ENCODE results near the gene KRT3.

KRT3 gene

DNA sequence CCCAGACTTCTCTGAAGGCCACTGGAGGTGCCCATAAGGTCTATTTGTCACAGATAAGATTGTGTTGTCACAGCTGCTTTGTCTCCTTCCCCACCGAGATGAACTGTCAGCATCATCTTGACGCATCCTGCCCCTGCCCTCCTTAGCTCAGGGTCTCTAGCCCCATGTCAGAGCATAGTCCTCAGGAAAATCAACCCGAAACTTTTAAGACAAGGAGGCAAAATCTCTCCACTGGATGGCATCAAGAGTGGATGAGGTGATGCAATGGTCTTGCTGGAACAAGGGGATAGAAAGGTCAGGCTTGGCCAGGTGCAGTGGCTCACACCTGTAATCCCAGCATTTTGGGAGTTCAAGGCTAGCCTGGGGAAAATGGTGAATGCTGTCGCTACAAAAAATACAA, 30.0 kb upstream of the KRT3 start:
- TF ChIP-seq, protein P1, sequence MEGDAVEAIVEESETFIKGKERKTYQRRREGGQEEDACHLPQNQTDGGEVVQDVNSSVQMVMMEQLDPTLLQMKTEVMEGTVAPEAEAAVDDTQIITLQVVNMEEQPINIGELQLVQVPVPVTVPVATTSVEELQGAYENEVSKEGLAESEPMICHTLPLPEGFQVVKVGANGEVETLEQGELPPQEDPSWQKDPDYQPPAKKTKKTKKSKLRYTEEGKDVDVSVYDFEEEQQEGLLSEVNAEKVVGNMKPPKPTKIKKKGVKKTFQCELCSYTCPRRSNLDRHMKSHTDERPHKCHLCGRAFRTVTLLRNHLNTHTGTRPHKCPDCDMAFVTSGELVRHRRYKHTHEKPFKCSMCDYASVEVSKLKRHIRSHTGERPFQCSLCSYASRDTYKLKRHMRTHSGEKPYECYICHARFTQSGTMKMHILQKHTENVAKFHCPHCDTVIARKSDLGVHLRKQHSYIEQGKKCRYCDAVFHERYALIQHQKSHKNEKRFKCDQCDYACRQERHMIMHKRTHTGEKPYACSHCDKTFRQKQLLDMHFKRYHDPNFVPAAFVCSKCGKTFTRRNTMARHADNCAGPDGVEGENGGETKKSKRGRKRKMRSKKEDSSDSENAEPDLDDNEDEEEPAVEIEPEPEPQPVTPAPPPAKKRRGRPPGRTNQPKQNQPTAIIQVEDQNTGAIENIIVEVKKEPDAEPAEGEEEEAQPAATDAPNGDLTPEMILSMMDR (conservative IDR thresholded peaks at IDR 0.05) = no peak
- no peak overlapping the region for H3K27ac ChIP-seq

DNA sequence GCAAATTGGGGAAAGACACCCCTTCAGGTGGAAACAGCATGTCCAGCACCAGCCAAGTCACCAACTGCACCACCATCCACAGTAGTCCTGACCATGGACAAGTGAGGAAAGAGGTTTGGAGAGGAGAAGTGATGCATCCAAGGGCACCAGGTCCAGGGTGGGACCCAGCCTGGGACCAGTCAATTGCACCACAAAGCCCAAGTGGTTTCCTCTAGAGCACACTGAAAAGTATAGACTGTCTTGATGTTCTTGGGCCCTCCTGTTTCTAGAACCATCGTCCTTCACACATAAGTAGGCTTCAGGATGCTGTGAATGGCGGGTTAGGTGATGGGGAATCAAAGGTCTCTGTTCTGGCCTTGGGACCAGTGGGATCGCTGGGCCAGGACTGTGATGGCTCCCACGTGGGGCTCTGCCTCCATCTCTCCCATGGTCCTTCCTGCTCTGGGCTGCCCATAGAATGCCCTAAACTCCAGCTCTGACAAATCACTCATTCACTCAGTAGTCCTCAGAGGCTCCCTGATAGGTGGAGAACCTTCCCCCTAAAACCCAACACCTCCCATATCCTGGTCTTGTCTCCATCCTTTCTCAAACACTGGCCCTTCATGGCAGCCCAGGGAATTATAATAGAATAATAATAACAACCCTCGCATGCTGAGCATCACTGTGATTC, 29.0 kb upstream of the KRT3 start:
- TF ChIP-seq, protein P1 (conservative IDR thresholded peaks at IDR 0.05) = no peak
- no peak overlapping the region for H3K27ac ChIP-seq

DNA sequence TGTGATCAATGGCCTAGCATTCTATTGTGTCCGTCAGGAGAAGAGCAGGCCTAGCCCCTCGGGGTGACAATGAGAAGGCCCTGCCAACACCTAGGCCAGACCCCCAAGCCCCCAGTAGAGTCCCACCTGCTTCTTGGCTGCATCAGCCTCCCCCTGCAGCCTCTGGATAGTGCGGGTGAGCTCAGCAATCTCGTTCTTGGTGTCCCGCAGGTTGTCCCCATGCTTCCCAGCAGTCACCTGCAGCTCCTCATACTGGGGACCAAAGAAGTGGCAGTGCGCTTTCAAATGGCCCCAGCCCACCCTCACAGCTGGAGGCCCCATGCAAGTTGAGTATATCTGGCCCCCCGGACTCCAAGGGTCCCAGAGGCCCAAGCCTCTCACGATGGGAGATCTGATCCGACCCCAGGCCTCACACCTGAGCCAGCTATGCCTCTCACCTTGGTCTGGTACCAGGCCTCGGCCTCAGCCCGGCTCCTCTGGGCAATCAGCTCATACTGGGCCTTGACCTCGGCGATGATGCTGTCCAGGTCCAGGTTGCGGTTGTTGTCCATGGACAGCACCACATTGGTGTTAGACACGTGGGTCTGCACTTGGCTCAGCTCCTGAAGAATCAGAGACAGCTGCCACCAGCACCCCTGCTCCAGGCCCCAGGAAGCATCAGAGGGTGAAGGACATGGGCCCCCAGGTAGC, 28.0 kb upstream of the KRT3 start:
- no peak overlapping the region for H3K27ac ChIP-seq

DNA sequence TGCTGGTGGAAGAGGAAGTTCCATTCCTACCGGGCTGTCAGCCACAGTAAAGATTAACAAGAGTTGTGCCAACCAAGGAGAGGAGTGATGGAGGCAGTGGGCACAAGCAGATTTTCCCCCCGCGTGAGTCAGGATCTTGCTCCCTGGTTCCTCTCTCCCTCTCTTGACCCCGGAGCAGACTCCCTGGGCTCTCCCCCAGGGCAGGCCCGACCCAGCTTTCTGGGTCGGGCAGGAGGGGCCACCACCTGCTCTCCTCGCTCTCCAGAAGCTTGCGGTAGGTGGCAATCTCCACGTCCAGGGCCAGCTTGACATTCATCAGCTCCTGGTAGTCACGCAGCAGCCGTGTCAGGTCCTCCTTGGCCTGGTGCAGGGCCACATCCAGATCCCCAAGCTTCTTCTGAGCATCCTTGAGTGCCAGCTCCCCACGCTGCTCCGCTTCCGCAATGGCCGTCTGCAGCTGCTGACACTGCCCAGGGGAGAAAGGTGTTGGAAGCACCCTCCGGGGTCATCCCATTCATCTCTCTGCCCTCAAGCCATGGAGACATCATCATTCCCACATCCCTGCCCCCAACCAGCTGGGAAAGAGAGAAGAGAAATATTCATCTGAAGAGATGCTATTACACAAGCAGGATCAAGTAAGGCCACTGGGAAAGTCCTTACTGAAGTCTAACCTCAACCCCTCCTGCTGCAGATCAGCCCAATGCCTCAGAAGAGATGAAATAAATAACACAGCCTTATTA, 27.0 kb upstream of the KRT3 start:
- TF ChIP-seq, protein P1 (conservative IDR thresholded peaks at IDR 0.05) = no peak
- no peak overlapping the region for H3K27ac ChIP-seq

More for the DNA sequence above, 28.0 kb upstream of the KRT3 start:
- TF ChIP-seq, protein P1 (conservative IDR thresholded peaks at IDR 0.05) = no peak

DNA sequence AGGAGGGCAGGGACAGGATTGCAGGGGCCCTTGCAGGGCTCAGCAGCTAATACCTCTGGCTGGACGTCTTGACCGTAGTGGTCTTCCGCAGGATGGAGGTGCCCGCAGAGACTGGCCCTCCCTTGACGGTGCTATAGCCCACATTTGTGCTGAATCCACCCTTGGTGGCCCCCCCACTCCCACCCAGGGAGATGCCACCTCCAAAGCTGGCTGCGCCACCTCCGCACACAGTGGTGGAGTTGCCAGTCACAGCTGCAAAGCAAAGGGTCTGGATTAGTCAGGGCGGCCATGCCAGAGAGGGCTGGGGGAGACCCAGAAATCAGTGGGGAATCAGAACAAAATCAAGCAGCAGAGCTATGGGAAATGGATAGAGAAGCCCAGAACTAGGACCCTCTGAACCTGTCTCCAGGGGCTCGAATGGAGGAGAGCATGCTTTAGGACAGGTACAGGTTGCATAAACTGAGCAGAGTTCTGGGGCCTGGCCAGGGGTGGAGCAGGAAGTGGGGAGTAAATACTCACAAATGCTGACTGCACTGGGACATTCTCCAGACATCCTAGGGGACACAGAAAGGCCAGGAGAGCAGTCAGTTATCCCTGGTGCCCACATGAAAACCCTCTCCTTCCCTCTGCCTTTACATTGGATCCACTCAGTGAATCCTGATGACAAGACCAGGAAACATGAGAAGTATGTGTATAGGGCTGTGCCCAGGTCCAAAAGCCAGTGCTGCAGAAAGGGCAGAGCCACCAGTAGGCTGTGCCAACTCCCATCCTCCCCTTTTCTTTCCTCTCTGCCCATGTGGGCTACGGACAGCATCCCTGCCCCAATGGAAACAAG, 26.1 kb upstream of the KRT3 start:
- no peak overlapping the region for H3K27ac ChIP-seq
- TF ChIP-seq, protein P1 (conservative IDR thresholded peaks at IDR 0.05) = no peak

DNA sequence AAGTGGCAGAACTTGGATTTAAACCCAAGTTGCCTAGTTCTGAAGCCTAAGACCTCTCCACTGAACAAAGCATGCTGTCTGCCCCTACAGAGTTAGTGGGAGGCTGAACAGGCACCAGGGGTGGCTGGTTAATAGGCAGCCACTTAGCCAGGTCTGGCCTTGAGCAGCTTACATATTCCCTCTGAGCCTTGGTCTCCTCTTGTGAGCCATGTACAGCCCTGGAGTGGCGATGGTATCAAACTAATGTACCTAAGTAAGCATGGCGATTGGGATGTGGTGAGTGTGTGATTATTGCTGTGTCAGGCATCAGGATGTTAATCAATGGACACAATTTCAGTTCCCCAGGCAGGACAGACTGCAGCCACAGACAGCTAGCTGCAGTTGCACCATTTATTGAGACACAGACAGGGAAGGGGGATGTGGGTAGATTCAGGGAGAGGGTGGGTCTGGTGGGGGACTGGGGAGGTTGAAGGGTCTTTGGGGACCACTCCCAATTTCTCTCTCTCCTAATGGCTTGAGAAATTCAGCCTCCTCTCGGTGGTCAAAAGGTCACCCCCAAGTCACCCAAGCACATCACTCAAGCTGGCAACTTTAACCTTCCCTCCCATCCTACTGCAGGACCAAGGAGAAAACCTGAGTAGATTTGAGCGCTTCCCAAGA, 25.3 kb upstream of the KRT3 start:
- H3K27ac ChIP-seq = no peak overlapping the region
- TF ChIP-seq, protein P1 (conservative IDR thresholded peaks at IDR 0.05) = no peak
